Endothelial cell of umbilical vein (primary cell): Measurements from ENCODE around the gene BCAS3. TPM values are rescaled to one million over a fixed set of nuclear protein-coding genes. Genes with fewer than 3 reads are reported as not detected.

Experiments
- BruUV-seq: library from RNA; stranded (reverse); fragments of 400-500 nt; replicated peaks from 2 replicates; lab custom pipeline; 2021; lab: Mats Ljungman, UMichigan
- CTCF ChIA-PET: fragments of 300-600, 350-600 bp; sonication (Branson Sonifier 250); formaldehyde crosslinking; loops from one replicate; lab custom pipeline; 2021; ENCODE audit warnings: antibody characterized with exemption, inconsistent platforms; lab: Charles Lee
- POLR2A ChIA-PET: fragments of 300-600, 350-600 bp; sonication (Branson Sonifier 250); formaldehyde crosslinking; loops from one replicate; lab custom pipeline; 2021; ENCODE audit warnings: antibody characterized with exemption, inconsistent platforms; lab: Charles Lee
- DNase-seq: peaks from one replicate; pipeline ENCODE4 v3.0.0-alpha.2; 2011; ENCODE audit warnings: low read depth, low spot score
- FAIRE-seq: peaks from 2 replicates; lab custom pipeline; 2011; peaks lifted over from hg19 to GRCh38; lab: Jason Lieb, UNC
- H2AFZ ChIP-seq: 2 replicates; pipeline ENCODE4 v1.6.0; 2012; ENCODE audit warnings: low read depth, low read length, control low read depth, inconsistent platforms
- H3K27ac ChIP-seq: 2 replicates; pipeline ENCODE4 v1.5.1; 2011; ENCODE audit warnings: low read depth, mild to moderate bottlenecking, control low read depth, low read length, moderate library complexity; ENCODE audit not compliant: insufficient read depth
- H3K27me3 ChIP-seq, 2 experiments: 2 replicates each; pipeline versions ENCODE4 v1.6.0 to v1.6.1; 2011; ENCODE audit warnings: low read length in 2 of 2, mixed read lengths in 1 of 2; ENCODE audit not compliant: control insufficient read depth in 2 of 2, insufficient read depth in 2 of 2
- H3K36me3 ChIP-seq, 2 experiments: 2 replicates in 1 of 2; 3 replicates in 1 of 2; pipeline ENCODE4 v1.5.1; 2011; ENCODE audit warnings: low read length in 2 of 2, mild to moderate bottlenecking in 1 of 2, moderate library complexity in 1 of 2; ENCODE audit not compliant: control insufficient read depth in 2 of 2, insufficient read depth in 2 of 2; ENCODE audit errors: extremely low read depth in 1 of 2
- H3K4me1 ChIP-seq: 3 replicates; pipeline ENCODE4 v1.5.1; 2011; ENCODE audit warnings: mild to moderate bottlenecking, low read length; ENCODE audit not compliant: control insufficient read depth, insufficient read depth; ENCODE audit errors: extremely low read depth
- H3K4me2 ChIP-seq: 2 replicates; pipeline ENCODE4 v1.6.1; 2011; ENCODE audit warnings: low read length, control low read depth, mixed read lengths; ENCODE audit not compliant: insufficient read depth
- H3K4me3 ChIP-seq, 3 experiments: fragments of 200-600 bp in 1 of 3; sonication (generic), shearing (Covaris generic) in 1 of 3; replicated peaks in 1 of 3; 2 replicates each; pipeline ENCODE4 v1.5.1; 2011 to 2016; ENCODE audit warnings: control low read depth in 3 of 3, low read length in 3 of 3, mild to moderate bottlenecking in 2 of 3, inconsistent platforms in 1 of 3, low read depth in 1 of 3, moderate library complexity in 1 of 3; ENCODE audit not compliant: insufficient read depth in 1 of 3
- H3K79me2 ChIP-seq: 2 replicates; pipeline ENCODE4 v1.6.0; 2012; ENCODE audit warnings: low read length, inconsistent platforms; ENCODE audit not compliant: control insufficient read depth, insufficient read depth
- H3K9ac ChIP-seq: replicated peaks from 2 replicates; pipeline ENCODE3; 2011; ENCODE audit warnings: low read length, control low read depth; ENCODE audit not compliant: insufficient read depth; ENCODE audit errors: extremely low read depth
- H3K9me1 ChIP-seq: replicated peaks from 3 replicates; pipeline ENCODE4 v1.6.0; 2011; ENCODE audit warnings: mild to moderate bottlenecking, low read length; ENCODE audit not compliant: control insufficient read depth, insufficient read depth; ENCODE audit errors: extremely low read depth
- H3K9me3 ChIP-seq: replicated peaks from 2 replicates; pipeline ENCODE4 v1.5.1; 2012; ENCODE audit warnings: low read length, inconsistent platforms; ENCODE audit not compliant: control insufficient read depth, insufficient read depth
- H4K20me1 ChIP-seq: replicated peaks from 2 replicates; pipeline ENCODE3; 2011; ENCODE audit warnings: mild to moderate bottlenecking, low read length; ENCODE audit not compliant: control insufficient read depth, insufficient read depth; ENCODE audit errors: extremely low read depth
- CTCF ChIP-seq, 2 donors: IDR thresholded peaks; 1 replicate in 1 of 2; 2 replicates in 1 of 2; pipeline ENCODE4 v1.5.1; 2011; ENCODE audit warnings: low read length in 2 of 2, mild to moderate bottlenecking in 2 of 2, moderate library complexity in 2 of 2, control low read depth in 1 of 2, inconsistent platforms in 1 of 2, low read depth in 1 of 2; ENCODE audit not compliant: insufficient read depth in 1 of 2; ENCODE audit errors: extremely low read depth in 1 of 2
- dilution Hi-C: fragments of 300-500 bp; cut with MboI; formaldehyde crosslinking; loops from one replicate; pipeline ENCODE4 v1.15.0; 2019; ENCODE audit warnings: low sequenced_read_pairs; ENCODE audit not compliant: extremely low pct_ligation_motif_present
- intact Hi-C: fragments of 100-400 bp; cut with micrococcal nuclease; formaldehyde crosslinking; loops from one replicate; pipeline ENCODE4 v1.10.0; 2022
- polyA plus RNA-seq, 4 experiments: library from polyadenylated mRNA; depleted of rRNA in 3 of 4; stranded (reverse) in 3 of 4; unstranded in 1 of 4; fragments of >200 nt; gene quantifications; 2 replicates each; pipeline versions ENCODE4 v1.2.1 to v1.2.3, GENCODE V29; 2011 to 2012; ENCODE audit warnings: missing spikeins in 1 of 4
- total RNA-seq: library from RNA; stranded (reverse); gene quantifications from 2 replicates; pipeline ENCODE4 v1.2.3, GENCODE V29; 2021

Gene BCAS3
- total and polyA plus RNA-seq, 2 donors (not counting 3 experiments of a cell fraction or from before 2014, with no cell fraction given), result 8.2 to 16.0 TPM

- H2AFZ ChIP-seq, result no peak overlapping the region
These were observed 746.5 kb downstream of the BCAS3 start for GRCh38 chr17:61423967-61424649.

More at GRCh38 chr17:61423967-61424649, 746.5 kb downstream of the BCAS3 start:
- ChIA-PET CTCF (interaction anchor here (0.9 to 2.9 kb wide), 5 partner anchors 8 to 159 kb away, joined by 3 to 9 read pairs (median 5); no protein-coding TSS in a partner anchor), POLR2A (no interaction called here)
- H3K27me3 ChIP-seq, result peaks cover 12 to 20% of the 10 kb centered on the region in 2 experiments
- no peaks in the 10 kb centered on the region for H3K36me3 ChIP-seq
- DNase-seq (no peak), FAIRE-seq (no peak)
- intact Hi-C loops, result no loop called here
- H3K9ac ChIP-seq, result no peak overlapping the region
- H3K9me3 ChIP-seq, result no peaks in the 10 kb centered on the region
- no peak overlapping the region for H3K4me3 ChIP-seq
- no peaks in the 10 kb centered on the region for H4K20me1 ChIP-seq
- H3K9me1 ChIP-seq, result no peaks in the 10 kb centered on the region
- H3K4me1 ChIP-seq, result no peaks in the 10 kb centered on the region
- H3K4me2 ChIP-seq, result no peak overlapping the region
- TF ChIP-seq CTCF (IDR thresholded peaks at IDR 0.05; ENCODE audit: extremely low read depth in 1 of 2, insufficient read depth in 1 of 2, low read depth in 1 of 2, low read length in 2 of 2), result no peak
- H3K79me2 ChIP-seq, result no peaks in the 10 kb centered on the region
- dilution Hi-C loops, result no loop called here
- H3K27ac ChIP-seq, result no peak overlapping the region
- no TSS peak for BruUV-seq
